HG02970 (cell line): Measurements from ENCODE around the gene MSH3.
"Not testable (repeated sequence)": the region's sequence is repeated elsewhere in the genome, so short reads cannot be mapped to it uniquely, and the experiment has no call there.

ENCODE experiments used
- ATAC-seq: cut with Tn5 transposase; IDR thresholded peaks from one replicate; pipeline ENCODE4 v1.9.1; 2021; ENCODE audit warnings: mild to moderate bottlenecking, moderate library complexity, moderate number of reproducible peaks; ENCODE audit not compliant: unreplicated experiment, low FRiP score

Gene MSH3

GRCh38 chr5:80884086-80884813 is 229.8 kb downstream of the MSH3 start:
- ATAC-seq, result no peak

DNA sequence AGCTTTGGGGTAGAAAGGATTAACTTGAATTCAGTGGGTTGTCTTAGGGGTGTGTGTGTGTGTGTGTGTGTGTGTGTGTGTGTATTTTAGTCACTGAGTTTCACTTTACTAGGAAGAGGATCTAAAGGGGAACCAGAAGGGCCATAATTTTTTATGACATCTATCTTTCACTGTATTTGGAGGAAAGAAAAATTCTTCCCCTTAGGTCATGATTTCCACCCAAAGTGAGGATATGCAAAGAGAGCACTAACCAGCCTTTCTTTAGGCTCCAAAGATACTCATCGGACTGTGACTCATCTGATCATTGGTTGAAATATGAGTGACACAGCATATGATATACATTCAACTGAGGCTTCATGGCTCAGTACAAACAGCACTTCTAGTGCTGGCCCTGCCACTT is 230.5 kb downstream of the MSH3 start:
- ATAC-seq, result no peak

GRCh38 chr5:80885396-80886000 is 231.0 kb downstream of the MSH3 start:
- no peak for ATAC-seq

DNA sequence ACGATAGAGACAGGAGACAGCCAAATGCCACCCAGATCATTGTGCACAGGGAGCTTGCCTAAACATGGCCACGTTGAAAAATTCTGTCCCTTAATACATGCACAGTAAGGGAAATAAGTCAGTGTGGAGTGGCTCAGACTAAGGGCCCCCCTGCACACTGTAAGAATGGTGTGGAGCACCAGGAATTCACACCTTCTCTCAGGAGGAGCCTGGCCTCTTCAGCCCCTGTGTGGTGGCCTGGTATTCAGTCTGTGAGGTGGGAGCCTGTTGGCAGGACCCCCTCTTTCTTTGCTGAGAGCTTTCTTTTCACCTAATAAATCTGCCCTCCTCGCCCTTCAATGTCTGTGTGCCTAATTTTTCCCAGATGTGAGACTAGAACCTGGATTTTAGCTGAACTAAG is 239.6 kb downstream of the MSH3 start:
- no peak for ATAC-seq

- ATAC-seq, result no peak
These were observed 241.1 kb downstream of the MSH3 start for GRCh38 chr5:80895523-80895922.

DNA sequence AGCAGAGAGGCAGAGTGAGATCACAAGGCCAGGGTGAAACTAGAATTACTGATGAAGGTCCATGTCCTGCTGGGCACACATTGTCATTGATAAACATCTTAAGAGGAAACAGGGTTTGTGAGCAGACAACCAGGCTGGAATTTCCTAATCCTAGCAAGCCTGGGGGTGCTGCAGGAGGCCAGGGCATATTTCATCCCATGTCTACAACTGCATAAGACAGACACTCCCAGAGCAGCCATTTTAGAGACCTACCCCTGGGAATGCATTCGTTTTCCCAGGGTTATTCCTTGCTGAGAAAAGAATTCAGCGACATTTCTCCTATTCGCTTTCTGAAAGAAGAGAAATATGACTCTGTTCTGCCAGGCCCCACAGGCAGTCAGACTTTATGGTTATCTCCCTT is 248.2 kb downstream of the MSH3 start:
- not testable (repeated sequence) for ATAC-seq

DNA sequence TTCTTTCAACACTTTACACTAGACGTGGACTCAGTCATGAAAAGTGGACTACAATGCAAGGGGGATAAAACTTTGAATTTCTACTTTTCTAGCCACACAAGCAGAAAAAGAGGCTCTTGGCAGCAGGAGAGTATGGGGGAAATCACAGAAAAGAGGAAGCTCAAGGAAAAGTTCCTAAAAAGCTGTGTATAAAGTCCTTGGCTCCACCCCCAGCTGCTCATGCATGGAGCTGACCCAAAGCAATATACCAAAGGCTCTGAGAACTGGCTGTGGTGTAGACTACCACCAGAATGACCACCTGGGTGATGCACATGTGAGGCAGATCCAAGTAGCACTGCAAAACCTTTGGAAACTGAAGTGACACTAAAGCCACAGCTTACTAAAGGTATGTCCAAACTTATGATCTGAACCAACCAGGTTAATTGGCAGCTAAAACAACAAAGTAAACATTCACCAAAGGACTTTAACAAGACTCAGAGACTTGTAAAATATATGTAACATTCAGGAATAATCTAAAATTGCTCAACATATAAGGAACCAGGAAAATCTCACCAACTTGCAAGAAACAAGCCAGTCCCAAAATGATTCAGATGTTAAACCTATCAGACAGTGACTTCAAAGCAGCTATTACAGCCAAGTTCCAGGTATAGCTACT is 250.2 kb downstream of the MSH3 start:
- no peak for ATAC-seq

DNA sequence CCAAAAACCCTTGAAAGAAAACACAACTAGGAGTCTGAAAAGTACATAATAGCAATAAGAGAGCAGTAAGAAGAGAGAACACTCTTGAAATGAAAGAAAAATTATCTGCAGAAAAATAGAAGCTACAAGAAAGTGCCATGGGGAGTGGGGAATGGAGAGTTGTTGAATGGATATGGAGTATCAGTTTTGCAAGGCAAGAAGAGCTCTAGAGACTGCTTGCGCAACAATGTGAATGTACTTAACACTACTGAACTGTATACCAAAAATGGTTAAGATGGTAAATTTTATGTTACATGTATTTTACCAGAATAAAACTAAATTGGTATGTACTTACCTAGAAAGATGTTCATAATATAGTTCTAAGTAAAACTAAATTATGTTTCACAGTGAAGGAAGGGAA is 251.0 kb downstream of the MSH3 start:
- ATAC-seq, result no peak

- no peak for ATAC-seq
These were observed 258.0 kb downstream of the MSH3 start for GRCh38 chr5:80912479-80912878.

GRCh38 chr5:80915716-80916115 is 261.3 kb downstream of the MSH3 start:
- ATAC-seq, result no peak

DNA sequence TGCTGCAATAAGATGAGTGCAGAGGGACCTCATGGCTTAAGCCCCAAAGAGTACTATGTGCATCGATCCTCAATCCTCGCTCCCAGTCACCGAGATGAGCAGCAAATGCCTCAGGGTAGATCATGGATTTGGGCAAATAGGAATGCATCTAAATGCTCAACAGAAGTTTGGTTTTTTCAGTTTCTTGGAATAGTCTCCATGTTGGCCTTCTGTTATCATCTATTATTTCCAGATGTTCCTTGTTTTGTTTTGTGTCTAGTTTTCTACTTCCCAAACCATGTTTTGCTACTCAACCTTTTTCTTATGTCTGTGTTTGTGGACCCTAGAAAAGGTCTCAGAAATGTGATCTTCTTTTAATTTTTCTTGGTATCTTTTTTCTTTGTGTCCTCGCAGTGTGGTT is 262.2 kb downstream of the MSH3 start:
- no peak for ATAC-seq

- ATAC-seq, result no peak
These were observed 263.2 kb downstream of the MSH3 start for GRCh38 chr5:80917631-80918030.

DNA sequence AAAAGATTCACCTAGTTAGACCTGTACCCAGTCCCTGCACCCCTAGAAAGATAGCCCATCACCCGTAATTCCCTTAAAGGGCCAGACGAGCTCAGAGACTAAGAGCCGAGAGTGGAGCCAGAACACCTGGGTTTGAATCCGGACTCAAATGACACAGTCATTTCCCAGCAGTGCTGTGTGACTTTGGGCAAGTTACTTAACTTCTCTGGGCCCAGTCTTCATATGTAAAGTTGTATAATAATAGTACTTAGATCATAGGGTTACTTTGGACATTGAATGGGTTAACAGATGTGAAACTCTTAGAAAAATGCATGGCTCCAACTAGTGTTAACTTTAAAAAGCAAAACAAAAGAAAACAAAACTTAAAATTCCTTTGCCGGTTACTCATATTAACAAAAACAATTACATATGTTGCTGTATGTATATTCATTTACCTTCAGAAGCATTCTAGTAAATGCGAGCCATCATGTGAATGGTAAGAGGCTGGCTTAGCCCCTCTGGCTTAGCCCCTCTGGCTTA is 265.3 kb downstream of the MSH3 start:
- no peak for ATAC-seq

- ATAC-seq, result no peak
These were observed 265.9 kb downstream of the MSH3 start for GRCh38 chr5:80920333-80920732.

GRCh38 chr5:80921026-80921425 is 266.6 kb downstream of the MSH3 start:
- no peak for ATAC-seq

GRCh38 chr5:80925931-80926330 is 271.5 kb downstream of the MSH3 start:
- no peak for ATAC-seq
